Lower lobe of right lung (tissue), 2 donors: ENCODE results near the gene SHC3. TPM values are rescaled to one million over a fixed set of nuclear protein-coding genes. Genes with fewer than 3 reads are reported as not detected.

Experiments
- ATAC-seq, 2 donors: fragments of 200-7000 bp; cut with Tn5 transposase; one replicate each; pipeline ENCODE4 v1.9.1; 2020 to 2022; ENCODE audit warnings: mild to moderate bottlenecking in 2 of 2, moderate library complexity in 2 of 2
- DNase-seq: peaks from one replicate; pipeline ENCODE4 v3.0.0-alpha.2; 2020
- H3K27ac ChIP-seq: fragments of 200-600 bp; one replicate; pipeline ENCODE4 v1.8.0; 2022
- H3K27me3 ChIP-seq: fragments of 200-600 bp; one replicate; pipeline ENCODE4 v1.8.0; 2022; ENCODE audit warnings: low read depth
- H3K36me3 ChIP-seq: fragments of 200-600 bp; one replicate; pipeline ENCODE4 v1.8.0; 2022; ENCODE audit warnings: mild to moderate bottlenecking
- H3K4me1 ChIP-seq: fragments of 200-600 bp; one replicate; pipeline ENCODE4 v1.8.0; 2022
- H3K4me3 ChIP-seq: fragments of 200-600 bp; one replicate; pipeline ENCODE4 v1.8.0; 2022; ENCODE audit warnings: mild to moderate bottlenecking
- H3K9me3 ChIP-seq: fragments of 200-600 bp; one replicate; pipeline ENCODE4 v1.8.0; 2022
- CTCF ChIP-seq: fragments of 200-600 bp; IDR thresholded peaks from one replicate; pipeline ENCODE4 v1.8.0; 2022; ENCODE audit warnings: antibody characterized with exemption, mild to moderate bottlenecking
- intact Hi-C: fragments of 100-400 bp; cut with DNase I; formaldehyde crosslinking; loops from one replicate; pipeline ENCODE4 v1.11.0; 2022
- total RNA-seq: library from RNA; stranded (reverse); fragmentation: NEBNext Ultra II Directional; extraction: Animal tissue kit (Norgen Biotek cat#: 25700); gene quantifications from one replicate; pipeline ENCODE4 v1.2.1, GENCODE V29; 2021
- donor health status: DM: no; HTN: yes; CAD: no; lungs with severe emphysema.

Gene SHC3
- total RNA-seq, 1 donor from 2014 or later, result 13.2 TPM

GRCh38 chr9:88994469-88995199 is 184.0 kb downstream of the SHC3 start:
- no peak for TF ChIP-seq CTCF
- H3K36me3 ChIP-seq, result no peaks in the 10 kb centered on the region
- DNase-seq, result no peak
- intact Hi-C loops, result loop anchor here (10.0 kb wide), 1 partner anchor 400 kb away; no protein-coding TSS in a partner anchor
- no peak overlapping the region for H3K4me3 ChIP-seq
- H3K4me1 ChIP-seq, result peaks cover 33% of the 10 kb centered on the region
- ATAC-seq, result no peak
- no peaks in the 10 kb centered on the region for H3K9me3 ChIP-seq
- no peak overlapping the region for H3K27ac ChIP-seq
- peaks cover 11% of the 10 kb centered on the region for H3K27me3 ChIP-seq

- Histone ChIP-seq H3K27ac (no peak overlapping the region), H3K4me1 (peaks cover 33% of the 10 kb centered on the region), H3K36me3 (no peaks in the 10 kb centered on the region), H3K4me3 (peak overlapping the region; percentile 66), H3K9me3 (no peaks in the 10 kb centered on the region), H3K27me3 (peaks cover 11% of the 10 kb centered on the region)
- intact Hi-C loops, result loop anchor here (10.0 kb wide), 1 partner anchor 399 kb away; no protein-coding TSS in a partner anchor
- DNase-seq, result no peak
- ATAC-seq, result no peak
- no peak for TF ChIP-seq CTCF
Measured at GRCh38 chr9:88993871-88994460, 184.7 kb downstream of the SHC3 start.

DNA sequence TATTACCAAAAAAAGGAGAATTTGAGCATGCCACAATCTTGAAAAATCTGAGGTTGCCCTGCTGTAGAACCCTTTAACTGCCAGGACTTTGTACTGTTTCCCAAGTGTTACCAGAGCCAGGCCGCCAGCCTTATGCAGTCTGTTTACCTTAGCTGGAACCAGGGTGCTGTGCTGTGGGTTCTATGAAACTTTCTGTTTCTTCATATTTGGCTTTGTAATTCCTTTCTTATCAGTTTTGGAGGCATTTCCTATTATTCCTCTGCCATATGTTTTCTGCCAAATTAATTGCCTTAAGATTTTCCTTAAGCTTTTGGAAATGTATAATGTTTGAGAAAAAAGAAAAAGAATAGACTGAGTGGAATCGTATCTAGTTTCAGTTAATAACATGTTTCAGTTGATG is 185.3 kb downstream of the SHC3 start:
- Histone ChIP-seq H3K4me3 (peak overlapping the region; percentile 66), H3K27ac (no peak overlapping the region), H3K9me3 (no peaks in the 10 kb centered on the region), H3K36me3 (no peaks in the 10 kb centered on the region), H3K4me1 (peaks cover 33% of the 10 kb centered on the region), H3K27me3 (peaks cover 11% of the 10 kb centered on the region)
- TF ChIP-seq CTCF, result no peak
- intact Hi-C loops, result loop anchor here (10.0 kb wide), 1 partner anchor 399 kb away; no protein-coding TSS in a partner anchor
- ATAC-seq (no peak), DNase-seq (no peak)

DNA sequence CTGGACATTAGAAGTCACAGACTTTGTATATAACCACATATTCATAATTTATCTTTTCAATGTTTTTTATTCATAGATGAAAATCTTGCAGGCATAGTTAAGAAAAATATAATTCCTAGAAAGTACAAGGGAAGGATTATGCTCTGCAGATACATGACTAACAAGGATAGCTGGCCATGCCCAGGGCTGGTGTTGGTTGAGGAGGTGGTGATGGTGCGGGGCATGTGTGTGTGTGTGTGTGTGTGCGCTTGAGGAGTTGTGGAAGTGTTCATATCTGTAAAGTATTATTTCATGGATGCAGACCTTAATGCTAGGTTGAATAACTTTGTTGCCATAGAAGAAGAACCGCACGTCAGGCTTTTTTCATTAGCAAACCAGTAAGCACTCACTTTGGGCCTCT is 186.1 kb downstream of the SHC3 start:
- DNase-seq (no peak), ATAC-seq (no peak)
- Histone ChIP-seq H3K9me3 (no peaks in the 10 kb centered on the region), H3K27me3 (peaks cover 11% of the 10 kb centered on the region), H3K27ac (no peak overlapping the region), H3K4me3 (peak overlapping the region; percentile 66), H3K4me1 (peaks cover 33% of the 10 kb centered on the region), H3K36me3 (no peaks in the 10 kb centered on the region)
- intact Hi-C loops, result loop anchor here (10.0 kb wide), 1 partner anchor 398 kb away; no protein-coding TSS in a partner anchor
- TF ChIP-seq CTCF, result no peak

- H3K36me3 ChIP-seq, result no peaks in the 10 kb centered on the region
- H3K9me3 ChIP-seq, result no peaks in the 10 kb centered on the region
- peaks cover 33% of the 10 kb centered on the region for H3K4me1 ChIP-seq
- DNase-seq (peak; percentile 63), ATAC-seq (peak; percentile 78 to 87)
- intact Hi-C loops, result loop anchor here (10.0 kb wide), 1 partner anchor 397 kb away; no protein-coding TSS in a partner anchor
- peak within 1 kb of the TSS; percentile 62 for H3K27ac ChIP-seq
- no peak for TF ChIP-seq CTCF
- peaks cover 11% of the 10 kb centered on the region for H3K27me3 ChIP-seq
- H3K4me3 ChIP-seq, result peak within 1 kb of the TSS; percentile 66
Measured at GRCh38 chr9:88991066-88992034, 187.3 kb downstream of the SHC3 start, which contains the start of gene S1PR3. TSS of gene S1PR3 (plus strand) at chr9:88991468. CDS start at chr9:89001201, 9,733 bp downstream.
